IMR-90 (cell line): ENCODE results near the gene GRK5. TPM values are rescaled to one million over a fixed set of nuclear protein-coding genes. Genes with fewer than 3 reads are reported as not detected.

Experiments used
- ATAC-seq: fragments of 200-7000 bp; cut with Tn5 transposase; 2 replicates; pipeline ENCODE4 v1.9.1; 2020; ENCODE audit warnings: low read depth, mild to moderate bottlenecking, moderate library complexity
- BruUV-seq: library from RNA; stranded (reverse); fragments of 400-500 nt; replicated peaks from 2 replicates; lab custom pipeline; 2021; lab: Mats Ljungman, UMichigan
- CTCF ChIA-PET: fragments of 300-600 bp; formaldehyde crosslinking; extraction: SDS; loops from one replicate; lab custom pipeline; 2021; ENCODE audit warnings: antibody characterized with exemption; lab: Yijun Ruan, JAX
- POLR2A ChIA-PET: fragments of 300-600 bp; sonication (Branson Sonifier 250); formaldehyde crosslinking; loops from one replicate; lab custom pipeline; 2022; ENCODE audit warnings: antibody characterized with exemption; ENCODE audit not compliant: unreplicated experiment; lab: Charles Lee
- DNase-seq: peaks from one replicate; pipeline ENCODE4 v3.0.0; 2013
- H2AFZ ChIP-seq: replicated peaks from 2 replicates; pipeline ENCODE3; 2013; ENCODE audit warnings: low read length, mild to moderate bottlenecking; ENCODE audit not compliant: poor library complexity
- H2AK5ac ChIP-seq: 2 replicates; pipeline ENCODE4 v1.6.1; 2013; ENCODE audit warnings: low read depth, low read length, inconsistent platforms
- H2AK9ac ChIP-seq: replicated peaks from 2 replicates; pipeline ENCODE3; 2013; ENCODE audit warnings: mild to moderate bottlenecking, low read depth, low read length, moderate library complexity; ENCODE audit not compliant: poor library complexity
- H2BK120ac ChIP-seq: 2 replicates; pipeline ENCODE4 v1.6.1; 2013; ENCODE audit warnings: low read depth, low read length, inconsistent platforms
- H2BK15ac ChIP-seq: 3 replicates; pipeline ENCODE4 v1.6.1; 2013; ENCODE audit warnings: low read depth, low read length, inconsistent platforms
- H2BK20ac ChIP-seq: 2 replicates; pipeline ENCODE4 v1.6.1; 2013; ENCODE audit warnings: low read depth, mild to moderate bottlenecking, inconsistent platforms, low read length, moderate library complexity
- H2BK5ac ChIP-seq: 2 replicates; pipeline ENCODE4 v1.6.1; 2013; ENCODE audit warnings: mild to moderate bottlenecking, low read depth, low read length, inconsistent platforms; ENCODE audit not compliant: poor library complexity, severe bottlenecking
- H3K14ac ChIP-seq: replicated peaks from 2 replicates; pipeline ENCODE4 v1.6.1; 2013; ENCODE audit warnings: low read depth, low read length, inconsistent platforms
- H3K18ac ChIP-seq: 2 replicates; pipeline ENCODE4 v1.6.1; 2013; ENCODE audit warnings: low read depth, low read length, control low read depth
- H3K23ac ChIP-seq: 2 replicates; pipeline ENCODE4 v1.6.1; 2013; ENCODE audit warnings: low read depth, low read length, inconsistent platforms
- H3K27ac ChIP-seq: 2 replicates; pipeline ENCODE4 v1.5.1; 2013; ENCODE audit warnings: mild to moderate bottlenecking, control low read depth, low read length; ENCODE audit not compliant: insufficient read depth
- H3K27me3 ChIP-seq: 2 replicates; pipeline ENCODE4 v1.6.1; 2013; ENCODE audit warnings: low read length; ENCODE audit not compliant: control insufficient read depth, insufficient read depth
- H3K36me3 ChIP-seq: 2 replicates; pipeline ENCODE4 v1.6.1; 2013; ENCODE audit warnings: low read length, mixed read lengths; ENCODE audit not compliant: control insufficient read depth, insufficient read depth
- H3K4ac ChIP-seq: 2 replicates; pipeline ENCODE4 v1.6.1; 2013; ENCODE audit warnings: low read depth, low read length, inconsistent platforms
- H3K4me1 ChIP-seq: 2 replicates; pipeline ENCODE4 v1.6.1; 2013; ENCODE audit warnings: low read length, mixed read lengths; ENCODE audit not compliant: control insufficient read depth, insufficient read depth
- H3K4me2 ChIP-seq: 2 replicates; pipeline ENCODE4 v1.6.1; 2013; ENCODE audit warnings: low read depth, mild to moderate bottlenecking, control low read depth, low read length, moderate library complexity
- H3K4me3 ChIP-seq: 2 replicates; pipeline ENCODE4 v1.5.1; 2013; ENCODE audit warnings: low read depth, mild to moderate bottlenecking, control low read depth, low read length, moderate library complexity; ENCODE audit not compliant: insufficient read depth
- H3K56ac ChIP-seq: 2 replicates; pipeline ENCODE4 v1.6.1; 2013; ENCODE audit warnings: low read length, inconsistent platforms; ENCODE audit not compliant: insufficient read depth; ENCODE audit errors: extremely low read depth
- H3K79me1 ChIP-seq, 2 experiments: 2 replicates each; pipeline ENCODE4 v1.6.1; 2013; ENCODE audit warnings: low read length in 2 of 2, inconsistent platforms in 1 of 2, low read depth in 1 of 2
- H3K9ac ChIP-seq: 2 replicates; pipeline ENCODE4 v1.6.1; 2013; ENCODE audit warnings: low read depth, low read length, control low read depth
- H3K9me1 ChIP-seq: 2 replicates; pipeline ENCODE4 v1.6.1; 2013; ENCODE audit warnings: low read length, inconsistent platforms; ENCODE audit not compliant: insufficient read depth
- H3K9me3 ChIP-seq: 2 replicates; pipeline ENCODE4 v1.6.1; 2013; ENCODE audit warnings: low read length; ENCODE audit not compliant: control insufficient read depth, insufficient read depth
- H4K20me1 ChIP-seq: 2 replicates; pipeline ENCODE4 v1.6.1; 2013; ENCODE audit warnings: low read length, inconsistent platforms; ENCODE audit not compliant: insufficient read depth
- H4K5ac ChIP-seq: 2 replicates; pipeline ENCODE4 v1.6.1; 2013; ENCODE audit warnings: mild to moderate bottlenecking, low read depth, low read length, control low read depth
- H4K8ac ChIP-seq, 2 experiments: 2 replicates each; pipeline ENCODE4 v1.6.1; 2013; ENCODE audit warnings: low read depth in 2 of 2, low read length in 2 of 2, control low read depth in 1 of 2, inconsistent platforms in 1 of 2
- H4K91ac ChIP-seq: 2 replicates; pipeline ENCODE4 v1.6.1; 2013; ENCODE audit warnings: low read depth, low read length, inconsistent platforms; ENCODE audit not compliant: insufficient read depth
- CTCF ChIP-seq: conservative IDR thresholded peaks from 2 replicates; pipeline ENCODE4 v1.5.1; 2012; ENCODE audit warnings: mild to moderate bottlenecking, low read depth, low read length, improper control_type of control experiment
- FOS ChIP-seq: fragments of 150-350 bp; IDR thresholded peaks from 2 replicates; pipeline ENCODE4 v1.6.1; 2016; ENCODE audit warnings: low read depth, low read length
- NFE2L2 ChIP-seq: fragments of 150-350 bp; IDR thresholded peaks from 2 replicates; pipeline ENCODE4 v1.6.1; 2016; ENCODE audit warnings: low read depth, mild to moderate bottlenecking, low read length
- RCOR1 ChIP-seq: IDR thresholded peaks from 2 replicates; pipeline ENCODE4 v1.6.1; 2012; ENCODE audit warnings: mild to moderate bottlenecking, low read length, improper control_type of control experiment; ENCODE audit not compliant: insufficient replicate concordance
- USF2 ChIP-seq: fragments of 150-350 bp; IDR thresholded peaks from 2 replicates; pipeline ENCODE4 v1.6.1; 2017; ENCODE audit warnings: mild to moderate bottlenecking, antibody characterized with exemption, low read length, low read depth
- WGBS, 2 experiments: methylation state at CpG; one replicate each; pipeline versions ENCODE4 v1.1.5 to v1.1.7; 2013; ENCODE audit warnings: missing lambda C conversion rate in 2 of 2; ENCODE audit not compliant: insufficient read length in 1 of 2; ENCODE audit errors: extremely low coverage in 2 of 2; 5-methylcytosine and 5-hydroxymethylcytosine counted together
- dilution Hi-C: fragments of 300-500 bp; cut with HindIII; formaldehyde crosslinking; loops from one replicate; pipeline ENCODE4 v1.14.3; 2018; ENCODE audit warnings: low sequenced_read_pairs; ENCODE audit not compliant: unreplicated experiment
- in situ Hi-C: fragments of 300-500 bp; cut with MboI; formaldehyde crosslinking; loops from 3 replicates; pipeline ENCODE4 v1.14.3; 2019; ENCODE audit warnings: low sequenced_read_pairs, inconsistent platforms, mixed read lengths
- intact Hi-C: fragments of 100-400 bp; cut with micrococcal nuclease; formaldehyde crosslinking; loops from 2 replicates; pipeline ENCODE4 v1.10.0; 2022
- polyA plus RNA-seq, 3 experiments: library from polyadenylated mRNA; depleted of rRNA; stranded (reverse); fragments of >200 nt; gene quantifications; 2 replicates each; pipeline ENCODE4 v1.2.3, GENCODE V29; 2012; ENCODE audit warnings: low replicate concordance in 1 of 3
- total RNA-seq: library from RNA; depleted of rRNA; stranded (reverse); fragments of >200 nt; gene quantifications from 2 replicates; pipeline ENCODE4 v1.2.3, GENCODE V29; 2012
- TF ChIP-seq, protein P1 (sequence below): fragments of 150-350 bp; IDR thresholded peaks from 2 replicates; pipeline ENCODE4 v1.6.1; 2016; ENCODE audit warnings: low read depth, mild to moderate bottlenecking, low read length, moderate library complexity, borderline replicate concordance

GRK5 gene
- total and polyA plus RNA-seq, 2 of the 4 experiments (the other 2 are of a cell fraction): 12.9 to 16.3 TPM

GRCh38 chr10:119406137-119406536, 198.8 kb downstream of the GRK5 start:
- H4K8ac ChIP-seq: peak overlapping the region in 1 of 2 experiments; percentile 8; a peak in 2 of 4 replicates
- no peak overlapping the region for H2BK5ac ChIP-seq
- H3K79me1 ChIP-seq: peaks cover 23 to 77% of the 10 kb centered on the region in 2 experiments
- H2AK5ac ChIP-seq: peak overlapping the region; percentile 74
- peaks cover 10% of the 10 kb centered on the region for H4K20me1 ChIP-seq
- 0 out of 2 replicates have a peak overlapping the region, but pooled peaks have one; percentile 13 for H3K27ac ChIP-seq
- no peak overlapping the region; the same call in 1 of the 2 replicates for H3K18ac ChIP-seq
- dilution Hi-C loops: no loop called here
- H2AK9ac ChIP-seq: no peak overlapping the region
- no peak overlapping the region for H3K4me2 ChIP-seq
- H2BK20ac ChIP-seq: peak overlapping the region; percentile 43; the same call in 1 of the 2 replicates
- no peak overlapping the region for H3K56ac ChIP-seq
- CTCF ChIA-PET: interaction anchor here (1.4 kb wide), 1 partner anchor 207 kb away, joined by 7 read pairs; no protein-coding TSS in a partner anchor
- ATAC-seq: no peak
- POLR2A ChIA-PET: no interaction called here
- peak overlapping the region; percentile 44; the same call in 1 of the 2 replicates for H4K91ac ChIP-seq
- peaks cover 24% of the 10 kb centered on the region; the same call in 1 of the 2 replicates for H3K36me3 ChIP-seq
- peaks cover 8% of the 10 kb centered on the region for H3K9me1 ChIP-seq
- in situ Hi-C loops: no loop called here
- intact Hi-C loops: no loop called here
- no peaks in the 10 kb centered on the region for H3K9me3 ChIP-seq
- H3K9ac ChIP-seq: no peak overlapping the region
- peak overlapping the region; percentile 11; the same call in 1 of the 2 replicates for H4K5ac ChIP-seq
- no peak overlapping the region for H2BK15ac ChIP-seq
- H3K27me3 ChIP-seq: no peaks in the 10 kb centered on the region
- H2AFZ ChIP-seq: no peak overlapping the region
- BruUV-seq: no TSS peak
- no peak for DNase-seq
- peak overlapping the region; percentile 29; the same call in 1 of the 2 replicates for H2BK120ac ChIP-seq
- H3K23ac ChIP-seq: no peak overlapping the region; the same call in 1 of the 2 replicates
- TF ChIP-seq RCOR1 (no peak), NFE2L2 (no peak), CTCF (no peak), FOS (no peak), USF2 (no peak)
- TF ChIP-seq, protein P1, sequence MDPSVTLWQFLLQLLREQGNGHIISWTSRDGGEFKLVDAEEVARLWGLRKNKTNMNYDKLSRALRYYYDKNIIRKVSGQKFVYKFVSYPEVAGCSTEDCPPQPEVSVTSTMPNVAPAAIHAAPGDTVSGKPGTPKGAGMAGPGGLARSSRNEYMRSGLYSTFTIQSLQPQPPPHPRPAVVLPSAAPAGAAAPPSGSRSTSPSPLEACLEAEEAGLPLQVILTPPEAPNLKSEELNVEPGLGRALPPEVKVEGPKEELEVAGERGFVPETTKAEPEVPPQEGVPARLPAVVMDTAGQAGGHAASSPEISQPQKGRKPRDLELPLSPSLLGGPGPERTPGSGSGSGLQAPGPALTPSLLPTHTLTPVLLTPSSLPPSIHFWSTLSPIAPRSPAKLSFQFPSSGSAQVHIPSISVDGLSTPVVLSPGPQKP: no peak
- 0 out of 2 replicates have a peak overlapping the region, but pooled peaks have one; percentile 13 for H3K4ac ChIP-seq
- peaks cover 31% of the 10 kb centered on the region for H3K4me1 ChIP-seq
- H3K14ac ChIP-seq: 0 out of 2 replicates have a peak overlapping the region, but pooled peaks have one; percentile 18
- no CpG with 5 or more reads among the region's 3 CpGs for WGBS, 2 experiments
- H3K4me3 ChIP-seq: no peak overlapping the region
